AML-193 (cell line): ENCODE measurements around the gene GTF2A2.

ENCODE experiments used
- DNase-seq, 2 experiments: peaks; one replicate each; lab custom pipeline; 2025; lab: John Stamatoyannopoulos, UW

Gene GTF2A2

DNA sequence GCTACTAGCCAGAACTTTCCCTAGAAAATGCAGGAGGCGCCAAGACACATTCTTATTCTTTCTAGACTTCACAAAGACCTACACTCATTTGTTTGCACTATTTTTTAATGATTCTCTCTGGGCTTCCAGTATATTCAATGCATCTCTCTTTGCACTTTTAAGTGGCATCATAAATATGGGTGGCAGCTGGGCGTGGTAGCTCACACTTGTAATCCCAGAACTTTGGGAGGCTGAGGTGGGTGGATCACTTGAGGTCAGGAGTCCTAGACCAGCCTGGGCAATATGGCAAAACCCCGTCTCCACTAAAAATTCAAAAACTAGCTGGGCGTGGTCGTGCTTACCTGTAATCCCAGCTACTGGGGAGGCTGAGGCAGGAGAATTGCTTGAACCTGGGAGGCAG is 51.3 kb downstream of the GTF2A2 start:
- no peak for DNase-seq

DNA sequence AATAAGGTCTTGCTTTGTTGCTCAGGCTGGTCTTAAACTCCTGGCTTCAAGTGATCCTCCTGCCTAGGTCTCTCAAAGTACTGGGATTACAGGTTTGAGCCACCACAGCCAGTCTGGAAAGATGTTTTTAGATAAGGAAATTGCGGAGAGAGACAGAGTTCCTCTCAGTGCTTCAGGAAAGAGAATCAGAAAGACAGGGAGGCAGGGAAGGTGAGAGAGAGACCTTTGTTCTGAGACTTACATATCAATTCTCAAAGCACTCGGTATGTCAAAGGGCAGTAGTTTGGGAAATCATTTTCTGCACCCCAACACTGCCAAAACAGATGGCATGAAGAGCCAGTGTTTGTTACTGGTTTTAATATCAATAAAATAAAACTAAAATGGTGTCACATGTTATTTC is 58.9 kb downstream of the GTF2A2 start:
- DNase-seq: no peak

DNA sequence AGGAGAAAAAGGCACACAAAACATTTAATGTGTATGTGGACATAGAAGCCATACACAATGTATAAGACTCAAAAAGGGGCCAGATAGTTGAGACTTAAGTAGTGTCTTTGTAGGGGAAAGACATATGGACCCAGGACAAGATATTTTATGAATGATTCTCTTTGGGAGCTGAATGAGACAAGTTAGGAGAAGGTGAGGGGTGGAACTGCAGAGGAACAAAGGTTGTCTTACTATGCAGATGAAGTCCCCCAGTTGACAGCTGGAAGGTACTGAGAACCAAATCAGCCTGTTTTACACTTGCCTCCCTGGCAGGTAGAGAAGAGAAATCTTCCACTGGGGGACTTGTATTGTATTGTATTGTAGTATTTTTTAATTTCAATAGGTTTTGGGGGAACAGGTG is 60.7 kb downstream of the GTF2A2 start:
- no peak for DNase-seq

DNA sequence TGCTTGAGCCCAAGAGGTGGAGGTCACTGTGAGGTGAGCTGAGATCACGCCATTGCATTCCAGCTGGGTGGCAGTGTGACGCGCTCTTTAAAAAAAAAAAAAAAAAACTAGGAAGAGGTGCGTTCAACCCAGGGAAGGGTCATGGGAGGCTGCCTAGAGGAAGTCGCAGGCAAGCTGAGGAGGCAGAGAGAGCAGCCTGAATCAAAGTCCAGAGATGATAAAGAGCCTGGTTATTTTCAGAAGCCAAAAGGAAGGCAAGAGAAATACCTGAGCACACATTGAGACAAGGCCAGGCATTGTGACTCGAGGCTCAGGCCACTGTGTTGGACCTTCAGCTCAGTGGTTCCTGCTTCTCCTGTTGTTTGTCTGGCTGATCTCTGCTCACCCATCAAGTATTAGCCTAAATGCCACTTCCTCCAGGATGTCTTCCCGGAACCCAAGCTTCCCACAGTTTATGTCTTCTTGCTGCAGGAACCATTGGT is 61.8 kb downstream of the GTF2A2 start:
- DNase-seq: no peak

DNA sequence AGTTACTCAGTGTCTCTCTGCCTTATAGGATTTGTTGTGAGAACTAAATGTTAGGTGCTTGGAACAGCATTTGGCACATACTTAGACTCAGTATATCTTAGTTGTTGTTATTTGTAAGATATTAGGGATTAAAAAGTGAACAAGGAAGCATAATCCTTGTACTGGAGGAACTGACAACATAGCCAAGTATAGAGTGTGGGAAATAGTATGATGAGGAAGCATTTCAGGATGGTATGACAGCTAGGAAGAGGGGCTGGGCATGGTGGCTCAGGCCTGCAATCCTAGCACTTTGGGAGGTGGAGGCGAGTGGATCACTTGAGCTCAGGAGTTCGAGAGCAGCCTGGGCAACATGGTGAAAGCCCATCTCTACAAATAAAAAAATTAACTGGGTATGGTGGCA is 62.3 kb downstream of the GTF2A2 start:
- no peak for DNase-seq

DNA sequence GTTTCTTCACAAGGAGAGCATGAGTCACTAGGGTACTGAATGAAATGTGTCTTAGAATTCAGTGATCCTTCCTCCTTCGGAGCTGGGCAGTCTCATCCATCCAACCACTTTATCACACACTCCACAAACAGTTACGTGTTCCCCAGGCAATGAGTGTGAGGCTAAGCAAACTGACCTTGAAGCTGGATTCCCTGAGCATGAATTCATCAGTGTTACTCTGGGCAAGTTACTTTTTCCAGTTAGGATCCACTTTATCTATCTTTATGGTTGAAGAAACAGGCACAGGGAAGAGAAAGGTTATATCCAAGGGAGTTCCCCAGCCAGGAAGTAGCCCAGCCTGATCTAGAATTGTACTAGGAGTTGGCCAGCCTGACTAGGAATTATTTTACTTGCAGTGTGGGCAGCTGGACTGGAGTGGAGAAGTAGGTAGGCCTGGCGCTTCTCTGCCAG is 62.8 kb downstream of the GTF2A2 start:
- no peak for DNase-seq

DNA sequence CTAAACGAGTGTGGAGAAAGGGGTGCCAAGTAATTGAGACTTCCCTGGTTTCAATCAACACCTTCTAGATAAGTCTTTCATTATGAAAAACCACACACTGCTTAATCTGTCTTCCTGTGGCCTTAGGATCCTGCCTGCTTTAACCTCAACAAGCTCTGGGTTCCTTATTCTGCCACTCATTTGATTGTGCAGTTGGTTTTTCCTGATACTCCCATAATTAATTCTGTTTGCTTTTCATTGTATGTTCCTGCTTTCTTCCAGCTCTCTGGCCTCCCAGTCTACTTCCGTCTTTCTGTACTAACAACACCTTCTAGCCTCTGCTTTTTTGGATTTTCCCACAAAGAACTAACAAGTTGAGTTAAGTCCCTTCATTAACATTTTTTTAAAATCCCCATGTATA is 66.0 kb downstream of the GTF2A2 start:
- no peak for DNase-seq

DNA sequence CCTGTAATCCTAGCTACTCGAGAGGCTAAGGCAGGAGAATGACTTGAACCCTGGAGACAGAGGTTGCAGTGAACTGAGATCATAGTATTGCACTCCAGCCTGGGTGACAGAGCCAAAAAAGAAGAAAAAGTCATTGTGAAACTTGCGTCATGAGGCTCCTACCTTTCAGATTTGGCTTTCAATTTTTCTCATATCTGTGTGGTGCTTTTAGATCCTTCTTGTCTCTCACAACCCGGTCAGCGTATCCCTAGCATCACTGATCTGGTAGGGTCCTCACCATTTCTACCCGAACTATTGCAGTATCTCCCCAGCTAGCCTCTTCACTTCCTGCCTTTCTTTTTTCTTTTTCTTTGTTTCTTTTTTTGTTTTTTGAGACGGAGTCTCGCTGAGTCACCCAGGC is 67.3 kb downstream of the GTF2A2 start:
- no peak for DNase-seq
